ENCODE measurements around the gene RPTOR.

Gene RPTOR, protein sequence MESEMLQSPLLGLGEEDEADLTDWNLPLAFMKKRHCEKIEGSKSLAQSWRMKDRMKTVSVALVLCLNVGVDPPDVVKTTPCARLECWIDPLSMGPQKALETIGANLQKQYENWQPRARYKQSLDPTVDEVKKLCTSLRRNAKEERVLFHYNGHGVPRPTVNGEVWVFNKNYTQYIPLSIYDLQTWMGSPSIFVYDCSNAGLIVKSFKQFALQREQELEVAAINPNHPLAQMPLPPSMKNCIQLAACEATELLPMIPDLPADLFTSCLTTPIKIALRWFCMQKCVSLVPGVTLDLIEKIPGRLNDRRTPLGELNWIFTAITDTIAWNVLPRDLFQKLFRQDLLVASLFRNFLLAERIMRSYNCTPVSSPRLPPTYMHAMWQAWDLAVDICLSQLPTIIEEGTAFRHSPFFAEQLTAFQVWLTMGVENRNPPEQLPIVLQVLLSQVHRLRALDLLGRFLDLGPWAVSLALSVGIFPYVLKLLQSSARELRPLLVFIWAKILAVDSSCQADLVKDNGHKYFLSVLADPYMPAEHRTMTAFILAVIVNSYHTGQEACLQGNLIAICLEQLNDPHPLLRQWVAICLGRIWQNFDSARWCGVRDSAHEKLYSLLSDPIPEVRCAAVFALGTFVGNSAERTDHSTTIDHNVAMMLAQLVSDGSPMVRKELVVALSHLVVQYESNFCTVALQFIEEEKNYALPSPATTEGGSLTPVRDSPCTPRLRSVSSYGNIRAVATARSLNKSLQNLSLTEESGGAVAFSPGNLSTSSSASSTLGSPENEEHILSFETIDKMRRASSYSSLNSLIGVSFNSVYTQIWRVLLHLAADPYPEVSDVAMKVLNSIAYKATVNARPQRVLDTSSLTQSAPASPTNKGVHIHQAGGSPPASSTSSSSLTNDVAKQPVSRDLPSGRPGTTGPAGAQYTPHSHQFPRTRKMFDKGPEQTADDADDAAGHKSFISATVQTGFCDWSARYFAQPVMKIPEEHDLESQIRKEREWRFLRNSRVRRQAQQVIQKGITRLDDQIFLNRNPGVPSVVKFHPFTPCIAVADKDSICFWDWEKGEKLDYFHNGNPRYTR (N-terminal part only)

DNA sequence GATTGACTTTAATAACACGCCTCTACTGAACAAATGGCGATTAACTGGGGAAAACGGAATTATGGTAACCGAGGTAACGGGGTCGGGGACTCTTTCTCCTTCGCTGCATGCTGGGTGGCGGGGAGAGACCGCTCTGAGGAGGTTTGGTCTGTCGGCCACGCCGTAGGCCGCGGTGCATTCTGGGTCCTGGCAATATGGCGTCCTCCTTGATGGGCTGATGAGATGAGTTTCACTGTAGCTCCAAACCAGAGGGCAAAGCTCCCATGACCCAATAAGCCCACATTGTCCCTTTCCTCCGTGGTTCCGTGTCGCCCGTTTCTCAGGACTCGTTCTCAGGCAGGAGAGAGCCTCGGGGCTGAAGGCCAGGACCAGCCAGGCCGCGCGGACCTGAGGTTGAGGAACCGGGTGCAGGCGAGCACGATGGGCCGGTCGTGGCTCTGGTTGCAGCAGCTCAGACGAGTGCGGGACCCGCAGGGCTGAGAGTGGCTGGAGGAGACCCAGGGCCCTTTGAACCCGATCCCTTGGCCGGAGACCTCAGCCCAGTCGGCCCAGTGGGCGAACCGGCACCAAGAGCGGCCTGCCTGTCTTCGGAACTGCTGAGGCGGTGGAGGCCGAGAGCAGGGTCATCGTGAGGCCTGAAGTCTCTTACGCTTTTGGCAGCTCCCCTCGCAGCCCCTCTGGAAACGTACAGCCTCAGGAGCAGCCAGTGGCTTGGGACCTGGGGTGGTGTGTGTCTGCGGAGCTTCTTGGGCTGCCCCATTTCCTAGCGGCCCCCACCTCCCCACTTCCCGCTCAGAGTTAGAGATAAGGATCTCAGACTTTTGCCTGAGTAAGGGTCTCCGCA is at the start of gene RPTOR:
TSS of gene RPTOR (plus strand) at position 184 of the 844 bp plus-strand sequence. CDS start 792 bp downstream, outside the sequence.
- DNase-seq: peak; percentile 93 to 94
- TF ChIP-seq POLR2A (IDR thresholded peaks at IDR 0.05; ENCODE audit: low read length) (peak; percentile 87), GATA1 (IDR thresholded peaks at IDR 0.05; ENCODE audit: low read depth, low read length) (no peak)

DNA sequence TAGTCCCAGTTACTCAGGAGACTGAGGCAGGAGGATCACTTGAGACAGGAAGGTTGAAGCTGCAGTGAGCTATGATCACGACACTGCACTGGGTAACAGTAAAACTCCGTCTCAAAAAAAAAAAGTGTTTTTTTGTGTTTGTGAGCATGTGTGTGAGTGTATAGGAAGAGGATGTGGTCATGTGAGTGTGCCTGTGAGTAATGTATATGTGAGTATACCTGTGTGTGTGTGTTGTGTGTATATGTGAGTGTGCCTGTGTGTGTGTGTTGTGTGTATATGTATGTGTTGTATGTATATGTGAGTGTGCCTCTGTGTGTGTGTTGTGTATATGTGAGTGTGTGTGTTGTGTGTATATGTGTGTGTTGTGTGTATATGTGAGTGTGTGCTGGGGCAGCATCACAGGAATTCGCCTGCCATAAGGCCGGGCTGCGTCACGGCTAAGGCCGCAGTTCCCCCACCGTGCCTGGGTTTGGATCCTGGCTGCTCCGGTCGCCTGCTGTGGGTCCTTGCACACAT is 46.9 kb upstream of the RPTOR start:
- TF ChIP-seq POLR2A (IDR thresholded peaks at IDR 0.05; ENCODE audit: low read length) (no peak), GATA1 (IDR thresholded peaks at IDR 0.05; ENCODE audit: low read depth, low read length) (no peak)

DNA sequence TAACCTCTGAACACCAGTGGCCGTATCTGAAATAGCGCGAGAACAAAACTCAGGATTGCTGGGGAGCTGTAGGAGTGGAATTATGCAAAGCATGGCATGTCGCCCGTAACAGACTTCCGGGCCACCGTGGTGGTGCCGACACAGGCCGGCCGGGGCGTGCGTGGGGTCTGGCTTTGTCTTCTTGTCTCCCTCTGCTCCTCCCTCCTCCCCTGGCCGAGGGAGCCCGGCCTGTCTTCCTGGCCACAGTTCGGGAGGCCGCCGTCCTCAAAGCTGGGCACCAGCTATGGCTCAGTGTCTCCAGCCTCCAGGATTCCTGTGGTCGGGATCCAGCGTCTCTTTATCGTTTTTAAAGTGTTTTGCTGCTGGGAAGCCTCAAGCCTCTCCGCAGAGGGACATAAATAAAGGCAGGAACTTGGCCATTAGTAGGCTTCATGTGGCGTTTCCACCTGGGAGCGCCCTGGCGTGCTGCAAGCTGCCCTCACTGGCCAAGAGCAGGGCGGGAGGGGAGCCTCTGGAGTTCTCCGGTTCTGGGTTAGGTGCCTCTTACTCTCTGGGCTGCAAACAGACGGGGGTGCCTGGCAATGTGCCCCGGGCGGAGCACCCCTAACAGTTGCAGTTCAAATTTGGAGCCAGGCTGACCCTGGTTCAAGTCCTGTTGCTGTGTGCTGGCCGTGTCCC is 46.3 kb upstream of the RPTOR start:
- DNase-seq: no peak

More for the DNA sequence above, 46.9 kb upstream of the RPTOR start:
- DNase-seq: peak in 1 of 2 experiments; percentile 48

DNA sequence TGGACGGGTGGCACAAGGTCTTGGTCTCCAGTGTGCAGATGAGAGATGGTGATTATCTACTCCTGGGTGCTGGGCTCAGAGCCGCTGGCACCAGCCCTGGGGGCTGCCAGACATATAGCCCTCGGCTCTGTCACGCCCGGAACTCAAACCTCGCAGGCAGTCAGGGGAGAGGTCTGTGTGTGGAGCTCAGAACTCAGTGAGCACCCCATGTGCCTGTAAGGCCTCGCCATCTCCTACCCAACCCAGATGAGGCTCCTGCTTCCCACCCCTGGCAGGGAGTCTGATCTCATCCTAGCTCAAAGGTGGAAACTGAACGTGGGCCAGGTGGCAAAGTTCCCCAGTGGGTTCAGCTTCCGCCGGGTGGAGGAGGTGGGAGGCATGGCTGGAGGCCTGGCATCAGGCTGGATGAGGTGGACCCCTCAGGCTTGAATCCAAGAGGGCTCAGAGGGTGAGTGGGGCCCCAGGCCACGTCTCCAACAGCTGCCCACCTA is 45.7 kb upstream of the RPTOR start:
- TF ChIP-seq POLR2A (IDR thresholded peaks at IDR 0.05; ENCODE audit: low read length): no peak
- TF ChIP-seq GATA1 (IDR thresholded peaks at IDR 0.05; ENCODE audit: low read depth, low read length): no peak
- DNase-seq: no peak

More for the DNA sequence above, 46.3 kb upstream of the RPTOR start:
- TF ChIP-seq GATA1 (IDR thresholded peaks at IDR 0.05; ENCODE audit: low read depth, low read length): no peak
- no peak for TF ChIP-seq POLR2A (IDR thresholded peaks at IDR 0.05; ENCODE audit: low read length)

DNA sequence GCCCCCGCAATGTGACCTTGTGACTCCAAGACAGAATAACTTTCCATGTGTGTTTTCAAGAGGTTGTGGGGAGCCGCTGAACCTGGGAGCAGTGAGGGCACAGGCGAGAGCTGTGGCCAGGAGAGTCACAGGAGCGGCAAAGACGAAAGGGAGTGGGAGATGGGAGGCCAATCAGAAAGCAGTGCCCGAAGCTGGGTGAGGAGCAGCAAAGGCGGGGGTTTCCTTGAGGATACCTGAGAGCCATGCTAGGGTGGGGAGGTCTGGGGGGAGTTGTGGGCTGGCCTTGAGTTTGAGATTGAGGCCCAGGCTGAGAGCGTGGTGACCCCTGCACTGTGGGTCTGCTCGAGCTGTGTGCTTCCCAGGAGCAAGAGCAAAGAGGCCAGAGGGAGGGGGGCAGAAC is 45.1 kb upstream of the RPTOR start:
- no peak for TF ChIP-seq GATA1 (IDR thresholded peaks at IDR 0.05; ENCODE audit: low read depth, low read length)
- no peak for TF ChIP-seq POLR2A (IDR thresholded peaks at IDR 0.05; ENCODE audit: low read length)
- DNase-seq: no peak

DNA sequence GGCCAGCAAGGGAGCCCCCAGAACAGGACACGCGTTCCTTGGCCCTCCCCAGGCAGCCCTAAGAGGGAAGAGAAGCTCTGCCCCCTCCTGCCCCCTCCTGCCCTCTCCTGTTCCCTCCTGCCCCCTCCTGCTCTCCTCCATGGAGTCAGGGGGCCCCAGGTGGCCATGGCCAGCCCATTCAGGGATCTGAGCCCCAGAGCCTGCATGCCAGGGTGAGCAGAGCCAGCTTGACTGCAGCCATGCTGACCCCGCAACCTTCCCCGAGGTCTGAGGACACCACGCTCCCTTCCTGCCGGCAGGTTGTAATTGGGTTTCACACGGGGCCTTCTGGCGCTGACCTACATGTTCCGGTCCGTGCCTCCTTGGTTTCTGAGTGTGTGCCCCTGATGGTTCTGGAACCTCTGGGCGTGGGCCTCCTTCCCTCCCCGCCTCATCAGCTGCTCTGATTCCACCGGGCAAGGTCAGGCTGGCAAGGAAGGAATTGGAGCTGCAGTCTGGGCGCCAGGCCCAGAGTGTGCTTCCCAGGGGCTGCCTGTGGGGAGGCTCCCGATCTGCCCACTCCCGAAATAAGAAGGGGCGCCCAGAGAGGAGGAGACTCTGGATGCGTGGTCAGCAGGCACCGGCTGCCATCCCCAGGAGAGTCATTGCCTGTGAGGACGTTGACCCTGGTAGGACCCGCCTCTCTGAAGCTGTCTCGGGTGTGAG is 44.5 kb upstream of the RPTOR start:
- no peak for TF ChIP-seq POLR2A (IDR thresholded peaks at IDR 0.05; ENCODE audit: low read length)
- no peak for TF ChIP-seq GATA1 (IDR thresholded peaks at IDR 0.05; ENCODE audit: low read depth, low read length)

DNA sequence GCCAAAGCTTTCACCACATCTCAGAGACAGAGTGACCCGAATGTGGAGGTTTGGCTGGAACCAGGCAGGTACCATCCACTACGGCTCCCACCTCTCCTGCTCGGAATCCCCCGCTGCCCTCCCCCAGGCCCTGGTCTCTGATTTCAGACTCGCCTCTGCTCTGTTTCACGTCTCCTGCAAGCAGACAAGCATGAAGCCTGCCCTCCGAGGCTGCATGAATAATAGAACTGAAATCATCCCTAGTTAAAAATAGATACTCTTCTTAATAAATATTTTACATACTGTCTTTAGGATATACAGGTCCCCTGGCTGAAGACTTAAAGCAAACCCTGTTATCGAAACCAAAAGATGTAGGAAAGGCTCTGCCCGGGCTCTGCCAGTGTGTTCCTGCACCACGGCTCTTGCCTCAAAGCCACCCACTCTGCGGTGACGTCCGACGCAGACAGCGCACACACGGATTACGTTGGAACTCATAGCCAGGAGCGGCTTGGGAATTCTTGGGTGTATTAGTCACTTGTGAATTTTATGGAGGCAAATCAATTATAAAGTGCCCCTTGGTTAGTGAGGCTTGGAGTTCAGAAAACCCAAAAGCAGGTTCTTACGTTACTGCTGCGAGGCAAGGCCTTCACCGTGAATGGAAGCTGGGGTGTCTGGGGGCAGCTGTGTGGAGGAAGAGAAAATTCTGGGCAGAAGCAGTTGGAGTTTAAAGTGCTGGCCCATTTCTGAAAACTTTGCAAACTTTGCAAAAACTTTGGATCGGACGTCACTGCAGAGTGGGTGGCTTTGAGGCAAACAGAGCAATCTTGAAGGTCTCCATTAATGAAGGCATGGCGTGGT is 42.7 kb upstream of the RPTOR start:
- TF ChIP-seq POLR2A (IDR thresholded peaks at IDR 0.05; ENCODE audit: low read length): no peak
- TF ChIP-seq GATA1 (IDR thresholded peaks at IDR 0.05; ENCODE audit: low read depth, low read length): no peak
- DNase-seq: no peak

More for the DNA sequence above, 44.5 kb upstream of the RPTOR start:
- DNase-seq: no peak

DNA sequence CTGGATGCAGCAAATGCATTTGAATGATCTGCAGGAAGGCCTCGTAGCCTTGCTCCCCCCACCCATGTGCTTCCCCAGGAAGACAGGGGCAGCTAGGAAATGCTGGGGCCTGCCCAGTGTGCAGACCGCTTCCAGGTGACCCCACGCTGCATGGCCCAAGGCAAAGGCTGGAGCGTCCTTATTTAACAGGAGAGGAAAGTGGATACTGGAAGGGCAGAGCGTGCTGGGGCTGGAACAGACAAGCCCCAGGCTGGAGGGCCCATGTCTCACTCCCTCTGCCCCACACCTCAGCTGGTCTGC is 42.1 kb upstream of the RPTOR start:
- DNase-seq: no peak
- TF ChIP-seq GATA1 (IDR thresholded peaks at IDR 0.05; ENCODE audit: low read depth, low read length) (no peak), POLR2A (IDR thresholded peaks at IDR 0.05; ENCODE audit: low read length) (no peak)

DNA sequence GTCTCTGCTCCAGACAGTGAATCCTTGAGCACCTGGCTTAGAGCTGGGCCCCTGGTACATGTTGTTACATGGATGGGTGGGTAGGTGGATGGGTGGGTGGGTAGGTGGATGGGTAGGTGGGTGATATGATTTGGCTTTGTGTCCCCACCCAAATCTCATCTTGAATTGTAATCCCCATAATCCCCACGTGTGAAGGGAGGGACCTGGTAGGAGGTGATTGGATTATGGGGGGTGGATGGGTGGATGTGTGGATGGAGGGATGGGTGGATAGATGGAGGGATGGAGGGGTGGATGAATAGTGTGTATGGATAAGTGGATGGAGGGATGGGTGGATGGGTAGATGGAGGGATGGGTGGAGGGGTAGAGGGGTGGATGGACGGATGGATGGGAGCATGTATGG is 41.6 kb upstream of the RPTOR start:
- no peak for DNase-seq
- TF ChIP-seq GATA1 (IDR thresholded peaks at IDR 0.05; ENCODE audit: low read depth, low read length) (no peak), POLR2A (IDR thresholded peaks at IDR 0.05; ENCODE audit: low read length) (no peak)

DNA sequence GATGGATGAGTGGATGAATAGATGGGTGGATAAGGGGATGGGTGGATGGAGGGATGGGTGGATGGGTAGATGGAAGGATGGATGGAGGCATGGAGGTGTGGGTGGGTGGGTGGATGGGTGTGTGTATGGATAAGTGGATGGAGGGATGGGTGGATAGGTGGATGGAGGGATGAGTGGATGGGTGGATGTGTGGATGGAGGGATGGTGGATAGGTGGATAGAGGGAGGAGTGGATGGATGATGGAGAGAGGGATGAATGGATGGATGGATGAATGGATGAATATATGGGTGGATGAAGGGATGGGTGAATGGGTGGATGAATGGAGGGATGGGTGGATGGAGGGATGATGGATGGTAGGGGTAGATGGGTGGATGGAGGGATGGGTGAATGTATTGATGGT is 40.7 kb upstream of the RPTOR start:
- no peak for DNase-seq
- TF ChIP-seq POLR2A (IDR thresholded peaks at IDR 0.05; ENCODE audit: low read length) (no peak), GATA1 (IDR thresholded peaks at IDR 0.05; ENCODE audit: low read depth, low read length) (no peak)

All from erythroblast (primary cell).